Fibroblast of skin of back (primary cell): ENCODE data around the gene ITPR1.

ENCODE experiments used
- DNase-seq: peaks from one replicate; pipeline ENCODE4 v3.0.0-alpha.2; 2013

Gene ITPR1

DNA sequence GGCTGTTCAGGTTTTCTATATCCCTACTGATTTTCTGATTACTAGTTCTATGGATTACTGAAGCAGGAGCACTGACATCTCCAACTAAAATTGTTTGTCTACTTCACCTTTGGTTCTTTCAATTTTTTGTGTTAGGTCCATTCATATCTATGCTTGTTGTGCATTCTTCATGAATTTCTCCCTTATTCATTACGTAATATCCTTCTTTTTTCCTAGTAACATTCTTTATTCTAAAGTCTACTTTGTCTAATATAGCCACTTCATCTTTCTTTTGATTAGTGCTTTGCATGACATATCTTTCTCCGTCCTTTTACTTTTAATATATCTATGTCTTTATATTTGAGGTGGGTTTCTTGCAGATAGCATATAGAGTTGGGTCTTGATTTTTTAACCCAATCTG, 369.8 kb downstream of the ITPR1 start:
- DNase-seq: no peak

DNA sequence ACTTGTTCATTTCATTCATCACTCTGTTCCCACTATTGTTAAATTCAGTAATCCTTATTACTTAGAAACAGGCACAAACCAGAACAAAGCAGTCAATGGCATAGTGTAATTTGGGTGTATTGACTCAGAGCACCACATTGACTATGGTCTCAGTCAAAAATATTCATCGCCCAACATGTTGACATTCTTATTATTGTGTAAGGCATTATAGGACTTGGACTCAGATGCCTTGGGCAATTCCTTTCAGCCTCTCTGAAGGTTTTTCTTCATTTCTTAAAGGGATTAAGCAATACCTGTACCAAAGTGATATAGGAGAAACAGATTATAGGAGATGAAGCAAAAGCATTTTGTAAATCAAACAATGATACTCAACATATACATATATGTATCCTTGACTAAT, 371.4 kb downstream of the ITPR1 start:
- no peak for DNase-seq

DNA sequence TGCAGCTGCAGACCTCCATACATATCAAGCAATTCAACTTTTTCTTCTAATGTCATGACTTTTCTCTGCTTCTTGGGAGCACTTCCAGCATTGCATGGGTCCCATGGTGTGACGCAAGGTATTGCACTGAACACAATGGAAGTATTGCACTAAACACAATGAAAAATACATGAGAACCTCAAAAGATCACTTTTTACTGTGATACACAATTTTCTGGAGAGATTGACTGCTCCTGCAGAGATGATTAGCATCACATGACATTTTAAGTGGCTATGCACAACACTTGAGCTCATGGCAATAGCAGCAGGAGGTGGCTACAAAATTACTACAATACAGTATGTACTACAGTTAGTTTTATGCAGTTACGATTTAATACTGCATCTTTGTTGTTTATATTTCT, 372.6 kb downstream of the ITPR1 start:
- DNase-seq: no peak

DNA sequence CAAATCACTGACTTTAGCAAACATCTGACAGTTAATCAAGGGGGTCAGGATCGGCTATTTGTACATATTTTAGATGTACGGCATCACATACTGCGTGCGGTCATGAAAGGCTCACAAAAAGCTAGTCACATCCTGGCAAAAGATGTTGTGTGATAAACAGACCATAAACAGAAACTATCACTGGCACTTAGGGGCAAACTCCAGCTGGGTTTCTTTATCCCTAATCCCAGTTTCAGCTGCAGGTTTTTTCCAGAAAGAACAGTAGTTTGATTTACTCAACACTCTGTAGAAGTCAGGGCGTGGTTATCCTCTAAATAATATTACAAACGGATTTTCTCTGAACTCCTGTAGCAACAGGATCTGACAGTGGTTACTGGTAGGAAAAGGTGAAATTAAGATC, 373.7 kb downstream of the ITPR1 start:
- no peak for DNase-seq

DNA sequence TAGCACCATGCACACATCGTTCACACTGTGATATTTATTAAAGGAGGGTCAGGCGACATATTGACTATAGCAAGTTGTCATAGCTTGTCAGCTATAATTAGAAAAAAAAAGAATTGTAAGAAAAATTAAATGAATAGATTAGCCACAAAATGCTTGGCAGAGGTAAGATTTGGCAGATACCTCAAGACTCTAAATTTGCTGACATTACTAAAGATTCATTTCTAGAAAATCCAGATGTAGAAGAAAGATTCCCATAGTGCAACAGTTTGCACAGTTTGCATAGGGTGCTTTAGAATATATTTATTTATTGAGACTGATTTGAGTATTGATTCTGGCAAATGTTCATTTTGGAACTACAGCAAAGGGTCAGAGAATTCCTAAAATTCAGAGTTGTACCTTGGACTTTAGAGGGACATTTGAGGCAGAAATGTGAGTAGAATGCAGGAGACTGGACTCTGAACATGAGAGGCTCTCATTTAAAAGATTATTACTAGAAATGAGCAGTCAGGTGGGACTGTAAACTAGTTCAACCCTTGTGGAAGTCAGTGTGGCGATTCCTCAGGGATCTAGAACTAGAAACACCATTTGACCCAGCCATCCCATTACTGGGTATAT, 384.1 kb downstream of the ITPR1 start:
- no peak for DNase-seq

DNA sequence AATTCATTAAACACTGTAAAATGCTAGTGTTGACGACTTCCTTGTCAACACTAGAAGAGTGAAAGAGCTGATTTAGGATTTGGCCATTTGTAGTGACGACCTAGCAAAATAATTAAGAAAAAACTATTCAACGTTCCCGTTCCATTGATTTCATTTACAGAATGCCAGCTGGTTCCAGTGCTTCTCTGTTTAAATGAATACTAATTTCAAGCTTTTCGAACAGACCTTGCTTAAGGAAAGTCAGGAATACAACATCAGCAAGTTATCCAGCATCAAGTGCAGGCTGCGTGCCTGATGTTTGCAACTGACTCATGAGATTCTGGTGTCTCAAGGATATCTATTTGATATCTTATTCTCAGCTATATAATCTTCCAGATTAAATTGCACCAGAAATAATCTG, 387.7 kb downstream of the ITPR1 start:
- DNase-seq: no peak

DNA sequence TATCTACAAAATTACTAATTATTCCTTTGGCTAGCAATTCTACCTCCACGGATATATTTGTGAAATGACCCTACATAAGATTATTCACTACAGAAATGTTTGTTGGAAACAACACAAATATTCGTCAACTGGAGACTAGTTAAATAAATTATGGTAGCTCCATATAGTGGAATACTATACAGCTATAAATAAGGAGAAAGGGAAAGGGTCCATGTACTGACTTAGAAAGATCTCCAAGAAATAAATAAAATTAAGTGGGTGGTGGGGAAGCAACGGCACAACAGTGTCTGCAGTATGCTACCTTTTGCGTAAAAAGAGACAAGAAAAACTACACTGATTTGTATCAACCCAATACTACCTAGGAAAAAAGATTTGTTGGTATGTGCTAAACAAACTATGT, 389.4 kb downstream of the ITPR1 start:
- DNase-seq: no peak

DNA sequence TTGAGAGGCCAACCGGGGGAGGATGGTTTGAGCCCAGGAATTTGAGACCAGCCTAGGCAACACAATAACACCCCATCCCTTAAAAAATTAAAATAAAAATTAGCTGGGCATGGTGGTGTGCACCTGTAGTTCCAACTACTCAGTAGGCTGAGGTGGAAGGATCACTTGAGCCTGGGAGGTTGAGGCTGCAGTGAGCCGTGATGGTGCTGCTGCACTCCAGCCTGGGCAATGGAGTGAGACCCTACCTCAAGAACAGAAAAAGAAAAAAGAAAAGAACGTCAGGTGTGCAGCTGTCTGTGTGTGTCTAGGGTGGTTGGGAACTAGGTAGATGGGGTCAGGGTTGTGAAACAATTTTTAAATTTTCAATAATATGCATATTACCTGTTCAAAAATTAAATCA, 389.9 kb downstream of the ITPR1 start:
- no peak for DNase-seq

DNA sequence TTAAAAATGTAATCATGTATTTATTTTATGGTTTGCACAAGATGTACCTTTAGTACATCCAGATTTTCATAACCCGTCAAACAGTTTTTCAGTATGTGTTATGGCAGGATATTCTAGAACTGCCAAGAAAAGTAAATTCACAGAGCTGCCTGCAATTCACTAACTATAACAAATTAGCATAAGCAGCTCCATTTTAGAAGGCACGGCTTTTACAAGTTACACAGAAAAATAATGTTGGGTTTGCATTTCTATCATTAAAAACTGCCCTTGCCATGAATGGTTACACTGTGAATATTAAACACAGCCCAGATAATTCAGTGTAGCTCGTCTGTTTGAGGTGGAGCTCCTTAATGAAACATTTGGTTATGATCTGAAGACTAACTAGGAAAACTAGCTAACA, 391.7 kb downstream of the ITPR1 start:
- DNase-seq: no peak

DNA sequence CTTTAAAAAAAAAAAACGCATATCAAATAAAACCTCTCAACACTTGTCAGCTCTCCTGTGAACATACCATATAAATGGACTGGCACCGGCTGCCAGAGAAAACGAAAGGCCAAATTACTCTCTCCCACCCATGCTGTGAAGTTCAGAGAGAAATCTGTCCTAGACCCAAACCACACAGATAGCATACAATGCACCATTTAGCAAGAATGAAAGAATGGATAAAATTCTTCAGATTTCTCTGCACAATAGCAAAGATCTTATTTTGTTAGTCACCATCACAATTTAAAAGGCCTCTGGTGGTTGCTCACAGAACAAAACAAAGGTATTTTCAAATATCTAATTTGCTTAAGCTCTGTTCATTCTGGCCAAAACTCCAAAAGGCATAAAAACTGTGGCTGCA, 392.2 kb downstream of the ITPR1 start:
- DNase-seq: peak; percentile 24

DNA sequence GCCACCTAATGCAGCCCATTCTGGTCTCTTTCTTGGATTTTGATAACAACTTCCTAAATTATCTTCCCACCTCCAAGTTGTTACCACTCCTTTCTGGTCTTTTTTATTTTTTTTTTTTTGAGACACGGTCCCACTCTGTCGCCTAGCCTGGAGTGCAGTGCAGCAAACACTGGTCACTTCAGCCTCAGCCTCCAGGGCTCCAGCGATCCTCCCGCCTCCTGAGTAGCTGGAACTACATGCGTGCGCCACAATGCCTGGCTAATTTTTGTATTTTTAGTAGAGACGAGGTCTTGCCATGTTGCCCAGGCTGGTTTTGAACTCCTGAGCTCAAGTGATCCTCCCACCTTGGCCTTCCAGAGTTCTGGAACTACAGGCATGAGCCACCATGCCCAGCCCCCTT, 393.3 kb downstream of the ITPR1 start:
- no peak for DNase-seq

DNA sequence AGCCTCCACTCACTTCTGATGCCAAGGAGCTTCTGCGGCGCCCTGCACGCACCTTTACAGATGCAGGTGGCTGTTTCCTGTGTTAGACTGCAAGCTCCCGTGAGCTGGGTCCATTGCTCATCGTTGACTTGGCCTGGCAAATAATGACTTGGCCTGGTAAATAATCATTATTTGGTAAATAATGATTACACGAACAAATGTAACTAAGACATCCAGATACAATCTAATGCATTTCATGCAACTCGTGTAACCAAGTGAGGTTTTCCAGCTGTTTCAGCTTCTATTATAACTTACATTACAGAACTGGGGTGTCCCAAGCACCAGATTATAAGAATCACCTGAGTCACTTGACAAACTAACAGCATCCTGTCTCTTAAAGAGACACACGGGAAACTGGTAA, 394.0 kb downstream of the ITPR1 start:
- DNase-seq: no peak

DNA sequence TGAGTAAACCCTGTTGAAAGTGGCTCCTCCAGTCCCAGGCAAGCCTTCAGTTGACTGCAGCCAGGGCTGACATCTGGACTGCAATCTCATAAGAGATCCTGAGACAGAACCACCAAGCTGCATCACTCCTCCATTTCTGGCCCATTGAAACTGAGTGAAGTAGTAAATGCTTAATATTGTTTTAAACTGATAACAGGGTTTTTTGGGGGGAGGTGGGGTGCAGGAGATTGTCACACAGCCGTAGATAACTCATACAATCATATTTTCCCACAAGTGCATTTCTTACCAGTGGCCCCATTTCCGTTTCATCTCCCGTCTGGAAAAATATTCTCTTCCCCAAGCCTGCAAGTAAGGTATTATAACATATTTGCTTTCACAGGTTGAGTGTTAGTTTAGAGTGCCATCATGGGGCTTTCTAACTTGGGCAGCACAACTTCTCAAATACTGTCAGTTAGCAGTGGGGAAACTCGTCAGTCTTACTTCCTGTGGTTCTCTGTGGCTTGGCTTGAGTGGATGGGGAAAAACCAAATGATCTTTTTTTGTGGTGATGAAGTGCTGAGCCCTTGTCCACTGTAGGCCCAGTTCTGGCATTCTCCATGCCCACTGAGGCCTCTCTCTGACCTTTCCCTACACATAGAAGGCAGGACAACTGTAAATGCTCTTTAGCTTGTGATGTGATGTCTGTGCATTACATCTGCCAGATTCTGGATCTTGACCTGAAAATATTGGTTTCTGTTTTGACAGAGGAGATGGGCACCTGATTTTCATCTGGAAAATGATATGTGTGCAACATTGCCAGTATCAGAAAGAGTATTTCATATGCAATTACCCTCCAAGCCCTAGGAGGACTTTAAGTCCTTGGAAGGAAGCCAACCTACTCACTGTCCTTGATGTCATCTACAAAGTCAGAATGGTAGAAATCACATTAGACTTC, 396.0 kb downstream of the ITPR1 start:
- DNase-seq: peak; percentile 10

DNA sequence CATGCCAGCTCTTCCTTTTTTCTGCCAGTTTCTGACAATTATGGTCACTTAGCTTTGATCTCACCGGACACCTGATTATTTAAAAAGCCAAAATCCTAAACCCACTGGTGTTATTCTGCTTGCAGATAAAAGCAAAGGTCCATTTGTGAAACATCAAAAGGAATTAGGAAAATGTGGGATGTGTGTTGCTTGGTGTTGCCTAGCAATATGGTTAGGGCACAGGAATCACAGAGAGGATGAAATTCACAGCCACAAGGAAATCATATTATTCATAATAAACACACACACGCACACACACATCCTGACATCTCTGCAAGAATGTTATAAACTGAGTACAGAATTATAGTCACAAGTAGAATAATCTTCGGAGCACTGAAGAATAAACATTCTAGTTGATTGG, 396.7 kb downstream of the ITPR1 start:
- DNase-seq: peak; percentile 13

DNA sequence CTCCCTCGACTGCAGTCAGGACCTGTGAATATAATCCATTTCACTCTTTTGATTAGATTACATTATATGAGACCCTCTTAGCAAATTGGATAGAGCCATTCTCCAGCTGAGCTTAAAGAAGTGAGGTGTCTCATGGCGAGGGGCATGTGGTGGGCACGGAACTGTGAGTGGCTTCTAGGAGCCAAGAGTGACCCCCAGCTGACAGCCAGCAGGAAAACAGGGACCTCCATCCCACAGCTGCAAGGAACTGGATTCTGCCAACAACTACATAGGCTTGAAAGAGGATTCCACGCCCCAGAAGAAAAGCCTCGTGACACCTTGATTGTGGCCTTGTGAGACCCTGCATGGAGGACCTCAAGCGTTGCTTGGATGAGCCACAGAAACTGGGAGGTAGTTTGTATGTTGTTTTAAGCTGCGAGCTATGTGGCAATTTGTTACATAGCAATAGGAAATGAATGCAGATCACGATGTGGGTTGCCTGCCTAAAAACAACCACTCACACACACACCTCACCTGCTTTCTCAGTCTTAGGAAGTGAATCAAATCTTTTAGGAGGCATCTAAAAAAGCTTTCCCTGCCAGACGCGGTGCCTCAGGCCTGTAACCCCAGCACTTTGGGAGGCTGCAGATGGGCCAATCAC, 401.9 kb downstream of the ITPR1 start:
- DNase-seq: no peak

DNA sequence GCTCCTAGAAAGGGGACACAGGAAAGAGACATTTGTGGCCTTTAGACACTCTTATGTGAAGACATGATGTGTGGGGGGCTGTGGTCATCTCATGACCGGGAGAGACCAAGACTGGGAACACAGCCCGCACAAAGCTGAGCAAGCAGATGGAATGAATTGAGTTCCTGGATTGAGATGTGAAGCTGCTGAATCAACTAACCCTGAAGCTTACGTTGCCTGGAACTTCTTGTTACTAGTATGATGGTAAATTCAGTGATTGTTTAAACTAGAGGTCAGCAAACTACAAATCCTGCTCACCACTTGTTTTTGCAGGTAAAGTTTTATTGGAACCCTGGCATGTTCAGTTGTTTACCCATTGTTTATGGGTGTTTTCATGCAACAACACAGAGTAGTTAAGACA, 402.7 kb downstream of the ITPR1 start:
- DNase-seq: peak; percentile 4
